Urothelium cell line (cell line): Measurements from ENCODE around the gene PINK1.

Experiments
- DNase-seq: peaks from one replicate; pipeline ENCODE4 v3.0.0; 2011; ENCODE audit warnings: low spot score, mixed read lengths
- FAIRE-seq: peaks from 2 replicates; lab custom pipeline; 2011; peaks lifted over from hg19 to GRCh38; lab: Jason Lieb, UNC

Gene PINK1

GRCh38 chr1:20609541-20609940 is 23.7 kb upstream of the PINK1 start:
- FAIRE-seq (no peak), DNase-seq (no peak)

GRCh38 chr1:20610970-20611369 is 22.3 kb upstream of the PINK1 start:
- FAIRE-seq (no peak), DNase-seq (no peak)

GRCh38 chr1:20611652-20612051 is 21.6 kb upstream of the PINK1 start:
- DNase-seq (no peak), FAIRE-seq (no peak)

GRCh38 chr1:20612221-20612746 is 21.0 kb upstream of the PINK1 start:
- FAIRE-seq = no peak

DNA sequence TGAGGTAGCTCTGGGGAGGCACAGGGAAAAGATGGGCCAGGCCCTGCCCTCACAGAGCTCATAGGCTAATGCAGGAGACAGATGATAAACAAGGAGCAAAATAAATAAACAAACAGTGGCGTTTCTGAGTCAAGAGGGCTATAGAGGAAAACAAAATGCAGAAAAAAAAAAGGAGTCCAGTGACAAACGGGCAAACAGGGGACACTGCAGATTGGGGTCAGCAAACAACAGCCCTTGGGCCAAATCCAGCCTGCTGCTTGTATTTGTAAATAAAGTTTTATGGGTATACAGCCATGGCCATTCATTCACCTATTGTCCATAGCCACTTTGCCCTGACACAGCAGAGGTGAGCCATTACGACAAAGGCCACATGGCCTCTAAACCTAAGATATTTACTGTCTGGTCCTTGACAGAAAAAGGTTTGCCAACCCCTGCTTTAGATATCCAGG is 19.1 kb upstream of the PINK1 start:
- FAIRE-seq (no peak), DNase-seq (no peak)

More at GRCh38 chr1:20612221-20612746, 21.0 kb upstream of the PINK1 start:
- no peak for DNase-seq

GRCh38 chr1:20615946-20616846 is 17.1 kb upstream of the PINK1 start:
- DNase-seq (no peak), FAIRE-seq (no peak)

DNA sequence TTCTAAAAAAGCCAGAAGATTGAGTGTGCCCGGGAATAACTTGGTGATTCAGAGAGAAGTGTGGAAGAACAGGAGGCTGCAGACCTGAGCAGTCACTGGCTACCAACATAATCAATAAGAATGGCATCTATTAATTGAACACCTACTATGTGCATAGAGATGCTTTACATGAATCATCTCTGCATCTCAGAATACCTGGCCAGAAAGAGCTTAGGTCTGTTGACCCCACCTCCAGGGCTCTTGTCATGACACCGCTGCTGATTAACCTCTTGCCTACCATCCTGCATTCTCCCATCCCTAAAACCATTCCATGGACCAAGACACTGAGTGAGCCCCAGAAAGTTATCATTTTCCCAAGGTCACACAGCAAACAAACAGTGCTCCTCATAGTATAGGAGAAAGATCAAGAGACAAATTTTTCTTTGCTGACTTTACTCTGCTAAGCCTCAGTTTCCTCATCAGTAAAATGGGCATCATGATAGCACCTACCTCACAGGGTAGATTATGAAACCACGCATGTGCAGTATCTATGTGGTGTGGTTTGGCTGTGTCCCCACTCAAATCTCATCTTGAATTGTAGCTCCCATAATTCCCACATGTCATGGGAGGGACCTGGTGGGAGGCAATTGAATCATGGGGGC is 16.3 kb upstream of the PINK1 start:
- FAIRE-seq = no peak

DNA sequence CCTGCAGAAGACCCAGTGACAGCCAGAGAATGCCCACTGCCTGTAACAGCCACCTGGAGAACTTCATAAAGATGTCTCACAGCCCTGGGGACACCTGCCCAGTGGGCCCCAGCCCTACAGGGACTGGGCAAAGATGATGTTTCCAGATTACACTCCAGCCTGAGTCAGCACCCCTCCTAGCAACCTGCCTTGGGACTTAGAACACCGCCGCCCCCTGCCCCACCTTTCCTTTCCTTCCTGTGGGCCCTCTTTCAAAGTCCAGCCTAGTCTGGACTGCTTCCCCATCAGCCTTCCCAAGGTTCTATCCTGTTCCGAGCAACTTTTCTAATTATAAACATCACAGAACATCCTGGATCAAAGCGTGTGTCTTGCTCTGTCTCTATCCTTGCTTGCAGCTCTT is 14.7 kb upstream of the PINK1 start:
- FAIRE-seq = no peak
- no peak for DNase-seq

More for the DNA sequence above, 16.3 kb upstream of the PINK1 start:
- no peak for DNase-seq

DNA sequence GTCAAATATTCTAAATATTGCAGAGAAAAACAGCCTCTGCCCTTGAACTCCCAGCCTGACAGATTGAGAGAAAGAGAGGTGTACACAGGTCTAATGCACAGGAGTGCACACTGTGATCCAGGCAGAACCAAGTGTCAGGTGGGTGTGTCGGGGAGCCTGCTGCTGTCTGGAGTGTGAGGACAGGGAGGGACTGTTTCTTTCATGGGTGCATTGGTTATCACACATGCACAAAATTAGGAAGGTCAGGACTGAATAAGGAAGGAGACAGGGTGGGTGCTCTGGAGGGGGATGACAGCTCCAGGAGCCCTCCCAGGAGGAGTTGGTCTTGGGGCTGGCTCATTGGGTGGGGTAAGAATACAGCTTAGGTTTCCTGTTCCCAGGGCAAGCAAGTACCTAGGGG is 13.3 kb upstream of the PINK1 start:
- no peak for FAIRE-seq
- DNase-seq = no peak

- FAIRE-seq = no peak
Observed at GRCh38 chr1:20621012-20621411, 12.2 kb upstream of the PINK1 start.

DNA sequence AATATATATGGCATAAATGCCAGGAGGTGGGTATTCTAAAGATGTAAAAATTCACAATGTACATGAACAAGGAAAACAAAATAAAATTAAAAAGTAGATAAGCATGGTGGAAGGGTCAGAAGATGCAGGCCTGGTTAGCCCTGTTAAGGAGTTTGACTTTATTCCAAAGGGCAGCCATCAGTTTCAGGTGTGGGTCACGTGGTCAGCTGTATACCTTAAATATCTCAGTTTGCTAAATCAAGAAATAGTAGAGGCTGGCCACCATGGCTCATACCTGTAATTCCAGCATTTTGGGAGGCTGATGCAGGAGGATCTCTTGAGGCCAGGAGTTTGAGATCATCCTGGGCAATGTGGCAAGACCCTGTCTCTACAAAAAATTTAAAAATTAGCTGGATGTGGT is 8.5 kb upstream of the PINK1 start:
- DNase-seq (no peak), FAIRE-seq (no peak)

More at GRCh38 chr1:20621012-20621411, 12.2 kb upstream of the PINK1 start:
- DNase-seq = no peak

DNA sequence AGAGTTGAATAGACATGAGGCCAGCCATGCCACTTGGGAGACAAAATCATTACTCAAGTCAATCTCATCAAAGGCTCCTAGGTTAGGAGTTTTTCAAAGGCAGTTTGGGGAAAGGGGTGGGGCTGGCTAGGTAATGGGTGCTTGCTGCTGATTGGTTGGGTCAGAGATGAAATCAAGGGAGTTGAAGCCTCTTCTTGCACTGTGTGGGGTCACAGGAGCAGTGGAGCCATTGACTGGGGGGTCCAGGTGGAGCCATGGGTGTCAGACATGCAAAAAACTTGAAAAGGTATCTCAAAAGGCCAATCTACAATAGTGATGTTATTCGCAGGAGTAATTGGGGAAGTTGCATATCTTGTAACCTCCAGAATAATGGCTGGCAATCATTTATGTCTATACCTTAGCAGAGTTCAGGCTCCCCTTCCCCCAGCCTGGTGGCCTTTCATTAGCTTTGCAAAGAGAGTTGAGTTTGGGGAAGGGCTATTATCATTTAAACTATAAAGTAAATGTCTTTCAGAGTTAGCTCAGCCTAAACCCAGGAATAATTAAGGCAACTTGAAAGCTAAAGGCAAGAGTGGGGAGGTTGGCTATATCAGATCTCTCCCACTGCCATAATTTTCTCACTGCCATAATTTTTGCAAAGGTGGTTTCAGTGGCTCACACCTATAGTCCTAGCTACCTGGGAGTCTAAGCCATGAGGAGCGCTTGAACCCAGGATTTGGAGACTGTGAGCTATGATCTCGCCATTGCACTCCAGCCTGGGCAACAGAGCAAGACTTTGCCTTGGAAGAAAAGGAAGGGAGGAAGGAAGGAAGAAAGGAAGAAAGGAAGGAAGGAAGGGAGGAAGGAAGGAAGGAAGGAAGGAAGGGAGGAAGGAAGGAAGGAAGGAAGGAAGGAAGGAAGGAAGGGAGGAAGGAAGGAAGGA is 7.8 kb upstream of the PINK1 start:
- FAIRE-seq = no peak
- no peak for DNase-seq

DNA sequence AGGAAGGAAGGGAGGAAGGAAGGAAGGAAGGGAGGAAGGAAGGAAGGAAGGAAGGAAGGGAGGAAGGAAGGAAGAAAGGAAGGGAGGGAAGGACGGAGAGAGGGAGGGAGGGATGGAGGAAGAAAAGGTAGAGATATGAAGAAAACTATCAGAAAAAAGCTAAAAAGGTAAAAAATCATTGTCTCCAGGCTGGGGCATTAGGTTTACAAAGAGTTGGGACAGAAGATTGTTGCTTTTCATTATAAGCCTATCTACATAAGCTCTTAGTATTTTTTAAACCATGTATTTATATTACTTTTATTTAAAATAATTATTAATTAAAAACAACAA is 7.2 kb upstream of the PINK1 start:
- no peak for DNase-seq
- no peak for FAIRE-seq

- no peak for FAIRE-seq
- no peak for DNase-seq
Observed at GRCh38 chr1:20626524-20626923, 6.7 kb upstream of the PINK1 start.

- no peak for FAIRE-seq
- DNase-seq = no peak
Observed at GRCh38 chr1:20630729-20631128, 2.5 kb upstream of the PINK1 start.

- FAIRE-seq (no peak), DNase-seq (no peak)
Observed at GRCh38 chr1:20632386-20632785, 872 bp upstream of the PINK1 start.

DNA sequence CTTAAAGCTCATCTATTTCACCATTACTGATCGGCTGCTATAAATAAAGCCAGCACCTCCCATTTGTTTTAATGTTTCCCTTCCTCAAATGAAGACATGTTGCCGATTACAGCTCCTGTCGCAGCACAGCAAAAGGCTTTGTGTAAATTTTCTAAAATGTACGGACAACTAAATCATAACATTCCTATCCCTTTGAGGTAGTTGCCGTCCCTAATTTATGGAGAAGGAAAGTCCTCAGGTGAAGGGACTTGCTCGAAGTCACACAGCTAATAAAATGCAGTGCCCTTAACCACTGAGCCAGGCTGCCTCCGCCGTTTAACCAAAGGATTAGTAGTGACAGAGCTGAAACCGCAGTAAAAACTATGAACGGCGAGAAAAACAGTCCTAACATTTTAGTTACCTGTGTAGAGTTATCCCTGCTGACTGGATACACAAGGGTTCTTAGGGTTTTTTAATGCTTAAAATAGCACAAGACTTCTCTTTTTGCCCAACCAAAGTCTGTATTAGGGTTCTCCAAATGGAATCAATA is 871 bp downstream of the PINK1 start:
- FAIRE-seq (no peak), DNase-seq (no peak)

DNA sequence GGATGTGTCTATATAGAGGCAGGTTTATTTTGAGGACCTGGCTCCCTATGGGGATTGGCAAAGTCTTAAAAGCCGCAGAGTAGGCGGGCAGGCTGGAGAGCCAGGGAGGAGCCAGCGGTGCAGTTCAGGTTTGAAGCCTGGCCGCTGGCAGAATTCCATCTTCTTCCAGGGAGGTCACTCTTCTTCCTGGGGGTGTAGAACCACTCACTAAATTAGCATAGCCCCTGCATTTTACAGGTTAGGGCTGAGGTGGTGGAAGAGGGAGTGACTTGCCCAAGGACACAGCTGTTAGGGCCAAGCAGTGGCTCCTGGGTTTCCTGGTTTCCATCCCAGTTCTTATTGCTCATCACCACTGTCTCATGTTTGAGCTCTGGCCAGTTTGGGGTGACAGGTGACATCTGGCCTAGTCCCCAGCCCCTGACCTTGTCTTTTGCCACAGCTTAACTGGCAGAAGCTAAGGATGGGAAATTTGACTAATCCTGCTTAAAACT is 1.4 kb downstream of the PINK1 start:
- no peak for FAIRE-seq
- DNase-seq = peak; percentile 54

DNA sequence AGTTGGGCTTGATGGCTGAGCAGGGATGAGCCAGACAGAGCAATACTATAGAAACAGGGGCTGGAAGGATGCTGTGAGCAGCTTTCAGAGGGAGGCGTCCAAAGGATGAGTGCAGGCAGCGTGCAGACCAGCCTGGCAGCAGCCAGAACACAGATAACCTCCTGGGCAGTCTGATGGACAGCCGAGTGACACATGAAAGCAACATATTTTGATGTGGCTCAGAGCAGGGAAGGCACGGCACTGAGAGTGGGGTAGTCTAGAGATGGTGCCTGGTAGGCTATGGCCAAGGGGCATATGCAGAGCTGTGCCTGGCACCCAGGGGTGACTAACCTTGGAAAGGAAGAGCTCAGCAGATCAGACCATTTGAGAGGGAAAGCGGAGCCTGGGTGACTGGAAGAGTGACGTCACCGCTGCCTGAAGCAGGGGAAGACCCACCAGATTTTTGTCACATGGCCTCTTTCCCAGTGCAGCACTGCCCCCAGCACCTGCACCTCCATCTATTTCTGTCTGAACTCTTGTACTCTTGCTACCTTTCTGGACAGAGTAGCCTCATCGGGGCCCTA is 3.6 kb downstream of the PINK1 start:
- DNase-seq = no peak
- no peak for FAIRE-seq

- peak; percentile 58 for DNase-seq
- no peak for FAIRE-seq
Observed at GRCh38 chr1:20640183-20640597, 6.9 kb downstream of the PINK1 start.
